Measurements from ENCODE around the gene CSF2RB.

The CSF2RB gene

DNA sequence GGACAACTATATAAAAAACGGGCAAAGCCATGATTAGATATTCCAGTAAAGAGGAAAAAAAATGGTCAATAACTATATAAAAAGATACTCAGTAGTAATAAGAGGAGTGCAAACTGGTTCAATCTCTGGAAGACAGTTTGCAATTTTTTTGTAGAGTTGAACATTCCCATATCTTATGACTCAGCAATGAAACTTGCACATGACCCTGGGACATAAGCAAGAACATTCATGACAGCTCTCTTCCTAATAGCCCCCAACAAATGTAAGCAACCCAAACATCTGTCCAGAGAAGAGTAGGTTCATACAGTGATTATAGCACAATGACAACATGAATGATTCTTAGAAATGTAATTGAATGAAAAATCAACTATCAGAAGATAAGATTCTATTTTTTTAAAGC lies 21.8 kb upstream of the CSF2RB start:
- DNase-seq (ENCODE audit: low read depth, low spot score) = no peak

DNA sequence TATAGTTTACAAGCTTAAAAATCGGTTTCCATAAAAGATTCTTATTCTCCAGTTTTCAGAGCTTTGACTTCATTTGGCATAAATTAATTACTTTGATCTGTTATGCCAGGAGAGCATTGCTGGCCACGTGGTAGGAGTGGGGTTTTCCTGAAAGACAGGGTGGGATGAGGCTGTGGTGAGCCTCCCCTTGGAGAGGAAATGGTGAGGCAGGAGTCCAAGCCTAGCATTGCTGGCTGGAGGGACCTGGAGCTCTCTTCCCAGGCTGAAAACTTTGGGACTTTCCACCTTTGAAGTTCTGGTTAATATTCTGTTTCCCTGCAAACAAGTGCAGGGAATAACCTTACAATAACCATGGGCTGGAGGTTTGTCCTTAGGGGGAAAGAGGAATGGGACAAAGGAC lies 21.1 kb upstream of the CSF2RB start:
- DNase-seq (ENCODE audit: low read depth, low spot score) = no peak

DNA sequence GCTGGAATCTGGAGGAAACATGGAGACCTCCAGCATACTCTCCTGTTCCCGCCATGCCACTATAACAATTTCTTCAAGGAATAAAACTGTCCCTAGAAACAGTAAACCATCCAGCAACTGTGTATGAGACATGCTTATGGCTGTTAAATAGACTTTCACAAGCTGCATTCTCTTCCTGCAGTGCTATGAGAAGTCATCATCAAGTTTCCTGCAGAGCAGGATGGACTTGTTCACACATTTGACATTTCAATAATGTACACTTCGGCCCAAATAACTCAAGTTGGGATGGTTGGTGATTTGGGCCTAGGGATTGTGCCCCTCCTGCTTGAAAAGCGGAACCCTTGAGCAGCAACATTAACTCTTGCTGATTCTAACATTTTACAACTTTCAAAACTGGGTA lies 20.2 kb upstream of the CSF2RB start:
- no peak for DNase-seq (ENCODE audit: low read depth, low spot score)

DNA sequence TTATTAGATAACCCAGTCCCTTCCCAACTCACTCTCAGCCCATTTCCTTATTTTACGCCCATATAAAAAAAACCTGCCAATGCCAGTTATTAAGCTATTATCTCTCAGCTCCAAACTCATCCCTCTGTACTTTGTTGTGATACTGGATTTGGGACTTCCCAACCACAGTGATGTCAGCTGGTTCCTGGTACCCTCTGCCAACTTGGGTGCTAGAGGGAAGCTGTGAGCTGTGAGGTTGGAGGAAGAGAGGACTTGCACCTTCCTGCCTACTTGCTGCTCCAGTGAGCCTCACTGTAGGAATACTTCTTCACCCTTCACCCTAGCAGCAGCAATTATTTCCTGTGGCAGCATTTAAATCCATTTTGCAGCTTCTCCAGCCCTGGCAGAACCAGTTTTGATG lies 19.2 kb upstream of the CSF2RB start:
- no peak for DNase-seq (ENCODE audit: low read depth, low spot score)

DNA sequence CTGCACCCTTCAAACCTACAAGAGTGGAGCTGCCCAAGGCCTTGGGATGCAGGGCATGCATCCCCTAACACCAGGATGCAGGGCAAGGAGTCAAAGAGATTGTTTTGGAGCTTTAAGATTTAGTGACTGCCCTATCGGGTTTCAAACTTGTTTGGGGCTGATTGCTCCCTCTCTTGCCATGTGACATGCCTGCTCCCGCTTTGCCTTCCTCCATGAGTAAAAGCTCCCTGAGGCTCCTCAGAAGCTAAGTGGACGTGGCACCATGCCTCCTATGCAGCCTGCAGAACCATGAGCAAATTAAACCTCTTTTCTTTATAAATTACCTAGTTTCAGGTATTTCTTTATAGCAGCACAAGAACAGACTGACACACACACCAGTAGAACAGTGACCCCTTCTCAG lies 15.8 kb upstream of the CSF2RB start:
- no peak for DNase-seq (ENCODE audit: low read depth, low spot score)

DNA sequence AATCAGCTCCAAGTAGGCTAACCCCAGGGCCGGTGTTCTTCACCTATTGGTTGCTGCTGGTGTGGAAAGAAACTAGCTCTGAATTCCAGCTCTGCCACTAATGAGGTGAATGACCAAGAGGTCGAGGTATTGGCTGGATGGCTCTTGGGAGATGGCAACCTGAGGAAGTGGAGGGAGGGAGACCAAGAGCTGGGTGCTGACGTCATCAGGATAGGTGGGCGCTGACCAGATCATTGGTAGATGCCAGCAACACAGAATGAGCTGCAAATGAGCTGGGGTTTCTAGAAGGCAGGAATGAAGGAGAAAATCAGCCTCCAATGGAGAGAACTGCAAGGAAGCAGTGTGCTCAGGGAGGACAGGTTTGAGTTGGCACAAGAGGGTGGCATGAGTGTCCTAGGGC lies 14.7 kb upstream of the CSF2RB start:
- DNase-seq (ENCODE audit: low read depth, low spot score) = no peak

DNA sequence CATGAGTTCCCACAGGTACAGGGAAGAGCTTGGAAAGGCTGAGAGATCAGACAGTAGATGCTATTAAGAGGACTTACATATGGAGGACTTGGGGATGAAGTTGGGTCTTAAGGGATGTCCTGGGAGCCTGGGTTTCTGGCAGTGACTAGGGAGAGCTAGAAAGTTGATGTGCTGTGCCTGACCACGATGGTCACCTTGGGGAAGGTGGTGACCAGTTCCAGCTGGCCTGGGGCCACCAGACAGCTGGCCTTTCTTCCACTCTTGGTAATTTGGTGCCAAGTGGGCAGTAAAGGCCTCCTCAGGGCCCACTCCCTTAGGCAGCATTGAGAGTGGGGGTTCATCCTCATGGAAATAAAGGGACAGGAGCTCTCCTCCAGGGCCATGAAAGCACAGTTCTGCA lies 13.9 kb upstream of the CSF2RB start:
- no peak for DNase-seq (ENCODE audit: low read depth, low spot score)

DNA sequence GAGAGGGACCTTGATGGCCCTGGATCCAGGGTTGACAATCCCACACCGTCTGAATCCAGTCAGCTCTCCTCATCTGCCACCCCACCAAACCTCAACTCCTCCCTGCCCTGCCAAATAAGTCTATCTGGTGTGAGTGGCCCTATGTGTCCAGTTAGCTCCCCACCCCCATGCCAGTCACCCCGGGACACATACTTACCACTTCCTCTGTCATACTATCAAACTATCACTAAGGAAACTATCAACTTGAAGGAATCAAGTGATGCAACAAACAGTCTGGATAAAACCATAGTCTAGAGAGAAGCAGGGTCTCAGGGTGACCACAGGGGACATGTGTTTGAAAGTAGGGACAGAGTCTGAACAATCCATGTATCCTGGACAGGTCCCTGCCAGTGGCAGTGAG lies 13.2 kb upstream of the CSF2RB start:
- DNase-seq (ENCODE audit: low read depth, low spot score) = no peak

DNA sequence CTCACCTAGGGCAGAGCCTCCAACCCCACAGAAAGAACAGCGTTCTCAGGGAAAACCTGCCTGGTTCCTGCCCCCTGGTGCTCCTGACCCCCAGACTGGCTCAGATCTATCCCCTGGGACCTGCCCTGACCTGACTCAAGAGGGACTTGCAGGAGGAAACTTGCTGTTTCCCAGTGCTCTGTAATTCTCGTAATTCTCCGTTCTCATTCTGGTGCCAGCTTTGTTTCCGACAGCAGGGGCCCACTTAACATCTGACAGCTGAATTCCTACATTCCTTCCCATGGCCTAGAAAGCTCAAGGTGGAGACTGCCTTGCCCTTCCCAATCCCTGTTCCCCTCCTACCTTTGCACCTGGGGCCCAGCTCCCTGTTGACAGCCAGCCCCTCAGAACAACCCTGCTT lies 12.5 kb upstream of the CSF2RB start:
- DNase-seq (ENCODE audit: low read depth, low spot score) = no peak

DNA sequence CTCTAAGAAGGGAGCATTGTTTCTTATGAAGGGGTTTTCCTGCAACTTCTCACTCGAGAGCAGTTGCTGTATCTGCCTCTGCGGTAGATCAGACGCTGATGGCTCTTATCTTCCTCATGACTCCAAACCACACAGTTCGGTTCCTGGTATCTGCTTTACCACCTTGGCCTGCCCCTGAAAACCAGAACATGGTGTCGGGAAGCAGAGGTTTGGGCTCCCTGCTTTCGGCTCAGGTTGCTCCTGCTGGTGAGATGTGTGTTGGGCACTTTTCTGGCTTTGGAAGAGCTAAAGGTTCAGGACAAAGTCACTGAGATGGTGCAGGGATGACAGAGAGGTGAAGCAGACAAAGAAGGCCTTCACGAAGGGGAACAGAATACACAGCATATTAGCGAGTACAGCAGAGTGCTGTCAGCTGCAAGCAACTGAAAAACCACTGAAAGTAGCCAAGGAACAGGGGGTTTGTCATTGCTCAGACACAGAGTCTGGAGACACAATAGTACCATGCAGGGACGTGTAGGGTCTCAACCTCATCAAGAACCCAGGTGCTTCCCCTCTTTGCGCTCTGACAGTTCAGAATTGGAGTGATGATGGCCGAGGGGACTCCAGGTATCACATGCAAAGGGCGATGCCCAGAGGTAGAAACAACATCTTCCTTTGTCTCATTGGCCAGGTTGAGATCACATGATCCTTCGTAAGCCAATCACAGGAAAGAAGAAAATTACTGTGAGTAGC lies 11.9 kb upstream of the CSF2RB start:
- DNase-seq (ENCODE audit: low read depth, low spot score) = no peak

DNA sequence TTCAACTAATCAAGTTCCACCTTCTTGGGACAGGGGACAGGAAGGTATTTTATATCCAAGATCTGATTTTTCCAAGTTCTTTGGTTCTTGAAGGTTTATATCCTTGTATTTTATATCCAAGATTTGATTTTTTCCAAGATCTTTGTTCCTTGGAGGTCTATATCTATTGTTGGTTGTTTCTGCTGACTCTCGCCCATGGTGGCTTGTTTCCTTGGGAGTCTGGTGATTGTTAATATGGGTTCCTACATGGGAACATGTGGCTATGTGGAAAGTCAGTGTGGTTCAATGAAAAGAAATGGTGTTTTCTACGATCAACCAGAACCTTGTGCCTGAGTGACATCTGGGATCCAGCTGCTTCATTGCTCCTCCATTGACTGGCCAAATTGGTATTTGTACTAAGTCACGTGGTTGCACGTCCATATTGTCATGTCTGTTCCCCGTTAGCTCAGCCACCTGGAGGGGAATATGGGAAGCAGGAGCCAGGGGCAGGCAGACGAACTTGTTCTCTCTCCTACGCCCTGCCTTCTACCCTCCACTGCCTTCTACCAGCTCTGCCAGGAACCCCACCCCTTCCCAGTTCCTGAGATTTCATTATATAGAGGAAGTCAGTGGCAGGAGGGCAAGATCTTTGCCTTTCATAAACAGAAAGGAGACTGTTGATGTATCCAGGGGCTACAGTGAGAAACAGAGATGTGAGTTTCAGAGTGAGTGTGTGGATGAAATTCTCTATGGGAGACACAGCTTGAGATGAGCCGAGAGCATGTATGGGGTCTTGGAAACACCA lies 11.1 kb upstream of the CSF2RB start:
- no peak for DNase-seq (ENCODE audit: low read depth, low spot score)

DNA sequence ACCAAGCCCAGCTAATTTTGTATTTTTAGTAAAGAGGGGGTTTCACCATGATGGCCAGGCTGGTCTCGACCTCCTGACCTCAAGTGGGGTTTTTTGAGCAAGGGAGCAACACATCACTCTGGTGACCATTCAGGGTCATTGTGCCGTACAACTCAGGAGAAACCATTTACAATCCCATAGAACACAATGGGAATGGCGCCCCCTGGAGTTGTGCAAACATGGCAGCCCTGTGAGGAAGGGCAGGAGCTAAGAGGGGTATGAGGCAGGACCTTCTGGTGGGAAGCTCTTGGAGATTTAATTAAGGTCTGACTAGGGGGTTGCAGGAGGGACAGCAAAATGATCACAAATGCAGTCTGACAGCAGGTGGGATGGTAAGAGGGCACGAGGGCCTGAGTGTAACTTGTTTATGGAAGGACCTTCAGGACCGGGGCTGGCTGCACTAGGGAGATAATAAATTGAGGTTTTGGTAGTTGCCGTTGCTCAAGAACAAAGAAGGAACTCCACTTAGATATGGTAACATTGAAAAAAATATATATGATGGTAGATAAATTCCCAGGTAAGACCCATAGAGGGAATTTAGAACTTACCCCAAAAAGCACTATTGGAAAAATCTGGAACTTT lies 9.1 kb upstream of the CSF2RB start:
- no peak for DNase-seq (ENCODE audit: low read depth, low spot score)

DNA sequence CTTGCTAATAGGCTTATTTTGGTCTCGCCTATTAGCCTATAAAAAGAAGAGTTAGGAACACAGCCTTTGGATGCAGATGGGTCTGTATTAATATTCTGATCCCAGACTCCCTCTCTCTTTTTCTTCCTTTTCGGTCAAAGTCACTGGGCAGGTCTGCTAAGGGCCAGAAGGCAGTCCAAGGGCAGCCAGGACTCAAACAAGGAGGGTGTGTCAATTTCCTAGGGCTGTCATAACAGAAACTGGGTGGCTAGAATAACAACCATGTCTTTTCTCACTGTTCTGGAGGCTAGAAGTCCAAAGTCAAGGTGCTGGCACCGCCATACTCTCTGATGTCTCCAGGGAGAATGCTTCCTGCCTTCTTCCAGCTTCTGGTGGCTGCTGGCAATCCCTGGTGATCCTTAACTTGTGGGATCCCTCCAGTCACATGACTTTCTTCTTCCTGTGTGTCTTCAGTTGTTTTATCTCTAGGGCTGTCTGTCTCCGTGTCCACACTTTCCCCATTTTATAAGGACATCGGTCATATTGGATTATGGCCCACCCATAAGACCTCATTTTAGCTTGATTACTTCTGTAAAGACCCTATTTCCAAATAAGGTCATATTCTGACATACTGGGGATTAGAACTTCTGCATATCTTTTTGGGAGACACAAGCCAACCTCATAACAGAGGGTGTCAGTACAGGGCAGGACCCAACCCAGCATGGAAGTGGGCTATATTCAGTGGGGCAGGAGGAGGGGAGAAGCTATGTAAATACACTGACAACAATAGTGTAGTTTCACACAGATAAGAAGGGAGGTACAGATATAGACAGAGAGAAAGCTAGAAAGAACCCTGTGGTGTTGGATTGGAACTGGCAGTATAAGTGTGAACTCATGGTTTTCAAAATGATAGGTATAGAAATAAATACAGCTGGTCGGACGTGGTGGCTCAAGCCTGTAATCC lies 5.9 kb upstream of the CSF2RB start:
- no peak for DNase-seq (ENCODE audit: low read depth, low spot score)

DNA sequence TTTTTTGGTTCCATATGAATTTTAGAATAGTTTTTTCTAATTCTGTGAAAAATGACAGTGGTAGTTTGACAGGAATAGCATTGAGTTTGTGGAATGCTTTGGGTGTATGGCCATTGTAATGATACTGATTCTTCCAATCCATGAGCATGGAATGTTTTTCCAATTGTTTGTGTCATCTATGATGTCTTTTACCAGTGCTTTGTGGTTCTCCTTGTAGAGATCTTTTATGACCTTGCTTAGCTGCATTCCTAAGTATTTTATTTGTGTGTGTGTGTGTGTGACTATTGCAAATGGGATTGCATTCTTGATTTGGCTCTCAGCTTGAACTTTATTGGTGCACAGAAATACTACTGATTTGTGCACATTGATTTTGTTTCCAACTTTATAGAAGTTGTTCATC lies 3.0 kb upstream of the CSF2RB start:
- no peak for DNase-seq (ENCODE audit: low read depth, low spot score)

DNA sequence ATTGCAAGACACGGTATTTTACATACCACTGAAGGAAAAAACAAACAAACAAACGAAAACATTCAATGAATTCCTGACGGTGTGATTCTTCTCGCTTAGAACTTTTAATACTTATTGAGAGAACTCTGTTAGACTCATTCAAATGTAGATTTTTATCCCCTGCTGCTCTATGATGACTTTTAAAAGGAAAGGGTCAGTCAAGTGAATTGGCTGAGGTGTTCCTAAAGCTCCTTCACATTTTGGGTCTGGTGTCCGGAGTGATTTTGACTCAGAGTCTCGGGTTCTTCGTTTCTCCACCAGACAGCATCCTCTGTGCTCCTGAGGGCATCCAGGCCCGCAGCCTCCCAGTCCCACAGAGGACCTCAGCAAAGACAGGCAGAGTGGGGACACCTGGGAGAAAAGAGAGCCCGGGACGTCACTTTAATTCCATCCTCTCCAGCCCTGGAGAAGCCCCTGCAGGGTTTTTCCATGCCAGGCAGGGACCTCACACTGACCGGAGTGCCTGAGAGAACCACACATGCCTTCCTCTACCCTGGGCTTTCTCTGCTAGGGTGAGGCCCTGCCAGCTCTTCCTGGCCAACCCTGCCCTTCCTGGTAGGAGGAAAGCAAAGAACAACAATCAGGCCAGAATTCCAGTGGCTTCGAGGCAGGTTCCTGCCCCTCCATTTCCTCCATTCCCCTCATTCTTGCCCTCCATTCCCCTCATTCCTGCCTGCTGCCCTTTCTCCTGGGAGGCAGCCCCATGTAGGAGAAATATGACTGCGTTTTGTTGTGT lies 1.4 kb upstream of the CSF2RB start:
- DNase-seq (ENCODE audit: low read depth, low spot score) = no peak

DNA sequence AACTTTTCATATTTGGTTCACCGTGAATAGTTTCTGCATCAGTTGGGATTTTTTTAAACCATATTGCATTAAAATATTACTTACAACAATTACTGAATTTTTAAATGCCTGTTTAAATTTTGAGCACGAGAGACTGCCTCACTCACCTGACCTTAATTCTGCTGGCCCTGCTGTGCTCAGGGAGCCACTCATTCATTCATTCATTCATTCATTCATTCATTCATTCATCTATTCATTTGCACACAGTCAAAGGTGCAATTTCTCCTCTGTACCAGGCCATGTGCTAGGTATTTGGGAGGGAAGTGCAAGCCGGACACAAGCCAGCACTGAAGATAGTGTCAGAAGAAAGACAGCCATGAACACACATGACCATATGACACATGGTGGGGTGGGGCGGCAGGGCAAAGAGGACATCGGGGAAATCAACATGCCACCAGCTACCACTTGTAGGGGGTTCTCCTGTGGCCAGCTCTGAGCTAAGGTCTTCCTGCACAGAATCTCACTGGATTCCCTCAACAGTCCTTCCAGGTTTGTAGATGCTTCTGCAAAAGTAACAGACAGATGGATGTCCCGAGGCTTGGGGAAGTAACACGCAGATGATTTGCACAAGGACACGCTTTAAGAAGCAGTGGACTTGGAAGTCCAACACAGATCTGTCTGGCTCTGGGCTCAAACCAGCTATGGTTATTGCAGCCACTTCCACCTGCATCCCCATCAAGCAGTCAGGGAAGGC lies 568 bp upstream of the CSF2RB start:
- no peak for DNase-seq (ENCODE audit: low read depth, low spot score)

DNA sequence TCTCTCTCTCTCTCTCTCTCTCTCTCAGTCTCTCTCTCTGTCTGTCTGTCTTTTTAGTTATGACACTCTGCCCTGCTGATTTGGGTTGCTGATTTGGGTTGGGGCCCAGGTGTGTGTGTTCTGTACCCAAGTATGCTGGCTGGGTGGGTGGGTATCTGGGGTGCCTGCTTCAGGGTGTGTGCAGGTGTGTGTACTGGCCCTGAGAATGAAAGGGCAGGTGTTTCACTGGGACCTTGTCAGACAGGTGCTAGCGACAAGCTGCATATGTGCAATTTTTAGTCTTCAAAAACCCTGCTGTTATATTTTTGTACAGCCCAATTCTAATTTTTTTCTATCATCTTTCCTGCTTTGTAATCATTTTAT lies 943 bp downstream of the CSF2RB start:
- no peak for DNase-seq (ENCODE audit: low read depth, low spot score)

DNA sequence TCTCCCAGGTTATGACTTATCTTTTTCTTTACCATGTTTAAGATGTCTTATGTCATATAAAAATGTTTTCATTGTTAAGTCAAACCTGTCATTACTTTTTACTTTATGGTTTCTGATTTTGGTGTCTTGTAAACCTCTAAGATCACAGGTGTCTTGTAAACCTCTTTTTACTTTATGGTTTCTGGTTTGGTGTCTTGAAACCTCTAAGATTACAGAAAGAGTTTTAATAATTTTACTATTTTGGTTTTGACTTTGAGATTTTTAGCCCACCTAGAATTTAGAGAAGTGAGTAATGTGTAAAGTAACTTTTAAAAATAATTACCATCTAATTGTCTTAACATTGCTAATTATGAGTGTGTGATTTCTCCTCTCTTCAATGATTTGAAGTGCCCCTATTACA lies 2.6 kb downstream of the CSF2RB start:
- DNase-seq (ENCODE audit: low read depth, low spot score) = no peak

DNA sequence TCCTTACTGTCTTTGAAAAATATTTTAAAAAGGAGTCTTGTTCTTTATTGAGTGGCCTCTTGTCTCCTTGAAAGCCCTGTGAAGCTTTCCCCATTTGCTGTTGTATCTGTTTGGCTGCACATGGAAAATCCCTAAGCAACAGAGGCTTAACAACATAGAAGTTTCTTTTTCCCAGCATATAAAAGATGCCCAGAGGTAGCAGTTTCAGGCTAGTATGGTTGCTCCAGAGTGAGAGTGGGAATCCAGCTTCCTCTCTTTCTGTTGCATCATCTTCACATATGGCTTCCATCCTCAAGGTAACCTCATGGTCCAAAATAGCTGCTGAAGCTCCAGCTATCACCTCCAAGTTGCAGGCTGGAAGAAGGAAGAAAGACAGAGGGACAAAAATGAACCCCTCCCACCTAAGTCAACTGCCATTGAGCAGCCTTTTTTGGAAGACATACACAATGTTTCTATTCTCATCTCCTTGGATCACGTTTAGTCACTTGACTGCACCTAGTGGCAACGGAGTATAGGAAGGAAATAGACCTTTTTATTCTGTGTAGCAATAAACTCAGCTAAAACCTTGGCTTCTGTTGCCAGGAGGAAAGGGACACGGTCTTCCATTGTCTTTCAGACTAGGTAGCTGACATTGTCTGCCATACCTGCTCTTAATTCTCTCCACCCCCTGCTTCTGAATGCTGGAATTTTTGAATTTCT lies 5.3 kb downstream of the CSF2RB start:
- DNase-seq (ENCODE audit: low read depth, low spot score) = no peak
